Fibroblast of mammary gland (primary cell): ENCODE measurements around the gene AMOTL2.

Experiments used
- DNase-seq: peaks from one replicate; pipeline ENCODE4 v3.0.0-alpha.2; 2010; ENCODE audit warnings: low read depth
- H3K4me3 ChIP-seq: 2 replicates; pipeline ENCODE4 v1.5.1; 2011; ENCODE audit warnings: low read depth, mild to moderate bottlenecking, low read length, moderate library complexity; ENCODE audit not compliant: control insufficient read depth
- CTCF ChIP-seq: conservative IDR thresholded peaks from 2 replicates; pipeline ENCODE4 v1.5.1; 2011; ENCODE audit warnings: low read depth, low read length, inconsistent platforms; ENCODE audit not compliant: control insufficient read depth, insufficient read depth

AMOTL2 gene

GRCh38 chr3:134376385-134376765 is 2.1 kb upstream of the AMOTL2 start:
- no peak for DNase-seq
- H3K4me3 ChIP-seq: no peak overlapping the region
- TF ChIP-seq CTCF: no peak

GRCh38 chr3:134375582-134376384 is 1.5 kb upstream of the AMOTL2 start:
- H3K4me3 ChIP-seq: no peak overlapping the region
- no peak for TF ChIP-seq CTCF
- no peak for DNase-seq

- TF ChIP-seq CTCF: no peak
- H3K4me3 ChIP-seq: peak overlapping the region; percentile 88
- DNase-seq: no peak
These were observed 739 bp upstream of the AMOTL2 start for GRCh38 chr3:134374791-134375581.

GRCh38 chr3:134373271-134374104 is 759 bp downstream of the AMOTL2 start:
- H3K4me3 ChIP-seq: peak overlapping the region; percentile 88
- no peak for TF ChIP-seq CTCF
- peak; percentile 92 for DNase-seq

GRCh38 chr3:134372396-134373270 is 1.6 kb downstream of the AMOTL2 start:
- DNase-seq: no peak
- TF ChIP-seq CTCF: no peak
- peak overlapping the region; percentile 88 for H3K4me3 ChIP-seq
